Hepatocyte (in vitro differentiated cells): Measurements from ENCODE around the gene WDR41.

Experiments used
- CTCF ChIP-seq: fragments of 200-600 bp; sonication (generic); IDR thresholded peaks from 2 replicates; pipeline ENCODE4 v1.5.1; 2016; ENCODE audit warnings: antibody characterized with exemption, mild to moderate bottlenecking; ENCODE audit not compliant: poor library complexity
- EZH2 ChIP-seq: fragments of 200-600 bp; sonication (generic); IDR thresholded peaks from 2 replicates; pipeline ENCODE4 v1.6.1; 2016; ENCODE audit warnings: antibody characterized with exemption, mild to moderate bottlenecking, borderline replicate concordance
- EZH2phosphoT487 ChIP-seq: fragments of 200-600 bp; sonication (generic); IDR thresholded peaks from one replicate; pipeline ENCODE4 v1.6.1; 2018; ENCODE audit warnings: antibody characterized with exemption, mild to moderate bottlenecking, low read depth, moderate library complexity; ENCODE audit not compliant: unreplicated experiment, severe bottlenecking

- no peak for TF ChIP-seq CTCF
- TF ChIP-seq EZH2phosphoT487: no peak
- no peak for TF ChIP-seq EZH2
Observed at GRCh38 chr5:77499973-77500372, 7.9 kb upstream of the WDR41 start.
